MM.1S (cell line): Measurements from ENCODE around the gene IPO9.
A peak's percentile ranks its signal among the peaks of the same experiment; 100 is the strongest.

Source experiments
- CTCF ChIP-seq: fragments of 300-600 bp; sonication (generic); IDR thresholded peaks from 2 replicates; pipeline ENCODE4 v1.5.1; 2016; ENCODE audit warnings: antibody characterized with exemption, low read length, mixed read lengths
- EZH2 ChIP-seq: fragments of 300-600 bp; sonication (generic); optimal IDR thresholded peaks from 2 replicates; pipeline ENCODE3; 2017; ENCODE audit warnings: low read depth, mild to moderate bottlenecking, antibody characterized with exemption, low read length, mixed read lengths

DNA sequence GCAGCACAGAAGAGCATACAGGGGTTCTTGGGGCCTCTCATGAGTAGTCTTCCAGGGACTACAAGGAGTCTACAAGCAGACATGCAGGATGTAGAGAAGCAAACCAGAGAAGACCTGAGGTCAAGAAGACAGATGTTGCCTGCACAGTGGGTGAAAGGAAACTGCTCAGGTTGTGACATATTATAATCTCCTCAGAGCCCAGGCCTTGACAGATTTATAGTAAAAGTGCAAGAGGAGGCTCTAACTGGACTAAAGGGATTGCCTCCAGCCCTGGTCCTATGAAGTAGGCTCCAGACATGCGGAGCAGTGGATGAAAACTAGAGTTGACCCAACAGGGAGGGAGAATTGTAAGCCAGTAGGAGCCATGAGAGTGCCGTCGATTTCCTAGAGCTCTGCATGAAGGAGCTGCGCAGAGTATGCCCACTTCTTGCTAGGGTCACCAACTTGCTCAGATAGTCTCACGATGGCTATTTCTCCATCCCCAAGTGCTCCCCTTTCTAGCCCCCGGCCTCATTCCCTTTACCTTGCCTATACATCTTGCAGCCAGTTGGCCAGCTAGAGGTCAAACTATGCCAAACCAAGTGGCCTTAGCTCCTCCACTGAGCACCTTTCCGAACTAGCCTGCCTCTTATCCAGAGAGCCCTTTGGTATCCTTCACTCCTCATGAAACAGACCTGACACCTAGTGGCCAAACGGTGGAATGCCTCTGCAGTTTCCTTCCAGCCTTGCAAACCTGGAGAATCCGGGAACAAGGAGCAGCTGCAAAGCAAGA, 36.2 kb upstream of the IPO9 start:
- TF ChIP-seq CTCF (peak; percentile 100), EZH2 (no peak)
